Esophagus squamous epithelium (tissue), 4 donors: ENCODE results near the gene CSPG5.

Source experiments
- POLR2A ChIP-seq, 4 donors: fragments of 450-650 bp; IDR thresholded peaks; one replicate each; pipeline ENCODE4 v1.6.1; 2017; ENCODE audit warnings: antibody characterized with exemption in 4 of 4, mild to moderate bottlenecking in 4 of 4, moderate library complexity in 3 of 4
- TF ChIP-seq, protein P1 (sequence below), 6 experiments: fragments of 450-650 bp in 4 of 6; fragments of 200-600 bp in 2 of 6; sonication (generic) in 2 of 6; IDR thresholded peaks; one replicate each; pipeline ENCODE4 v1.5.1; 2016 to 2019; ENCODE audit warnings: antibody characterized with exemption in 6 of 6, mild to moderate bottlenecking in 4 of 6, moderate library complexity in 4 of 6

DNA sequence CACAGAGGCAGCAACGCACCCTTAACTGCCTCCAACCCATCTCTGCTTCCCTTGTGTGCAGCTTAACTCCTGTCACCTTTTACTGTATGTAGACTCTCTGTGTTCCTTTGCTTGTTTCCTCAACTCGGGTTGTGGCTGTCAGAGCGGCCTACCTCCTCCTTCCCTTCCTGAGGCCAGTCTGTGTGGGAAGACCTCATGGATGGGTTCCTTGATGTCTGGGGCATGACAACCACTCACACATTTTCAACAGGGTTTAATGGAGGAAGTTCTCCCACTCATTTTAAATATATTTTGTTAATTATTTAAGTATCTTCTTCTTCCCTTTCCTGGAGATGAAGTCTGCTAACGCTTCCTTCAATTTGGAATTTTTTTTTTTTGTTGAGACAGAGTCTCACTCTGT lies 1.8 kb upstream of the CSPG5 start:
- TF ChIP-seq, protein P1, sequence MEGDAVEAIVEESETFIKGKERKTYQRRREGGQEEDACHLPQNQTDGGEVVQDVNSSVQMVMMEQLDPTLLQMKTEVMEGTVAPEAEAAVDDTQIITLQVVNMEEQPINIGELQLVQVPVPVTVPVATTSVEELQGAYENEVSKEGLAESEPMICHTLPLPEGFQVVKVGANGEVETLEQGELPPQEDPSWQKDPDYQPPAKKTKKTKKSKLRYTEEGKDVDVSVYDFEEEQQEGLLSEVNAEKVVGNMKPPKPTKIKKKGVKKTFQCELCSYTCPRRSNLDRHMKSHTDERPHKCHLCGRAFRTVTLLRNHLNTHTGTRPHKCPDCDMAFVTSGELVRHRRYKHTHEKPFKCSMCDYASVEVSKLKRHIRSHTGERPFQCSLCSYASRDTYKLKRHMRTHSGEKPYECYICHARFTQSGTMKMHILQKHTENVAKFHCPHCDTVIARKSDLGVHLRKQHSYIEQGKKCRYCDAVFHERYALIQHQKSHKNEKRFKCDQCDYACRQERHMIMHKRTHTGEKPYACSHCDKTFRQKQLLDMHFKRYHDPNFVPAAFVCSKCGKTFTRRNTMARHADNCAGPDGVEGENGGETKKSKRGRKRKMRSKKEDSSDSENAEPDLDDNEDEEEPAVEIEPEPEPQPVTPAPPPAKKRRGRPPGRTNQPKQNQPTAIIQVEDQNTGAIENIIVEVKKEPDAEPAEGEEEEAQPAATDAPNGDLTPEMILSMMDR (IDR thresholded peaks at IDR 0.05), result no peak
- TF ChIP-seq POLR2A (IDR thresholded peaks at IDR 0.05), result no peak
